IMR-90 (cell line): Measurements from ENCODE around the gene MEPCE. TPM values are rescaled to one million over a fixed set of nuclear protein-coding genes. Genes with fewer than 3 reads are reported as not detected.
A peak's percentile ranks its signal among the peaks of the same experiment; 100 is the strongest.

ENCODE experiments used
- ATAC-seq: fragments of 200-7000 bp; cut with Tn5 transposase; 2 replicates; pipeline ENCODE4 v1.9.1; 2020; ENCODE audit warnings: low read depth, mild to moderate bottlenecking, moderate library complexity
- BruUV-seq: library from RNA; stranded (reverse); fragments of 400-500 nt; replicated peaks from 2 replicates; lab custom pipeline; 2021; lab: Mats Ljungman, UMichigan
- CTCF ChIA-PET: fragments of 300-600 bp; formaldehyde crosslinking; extraction: SDS; loops from one replicate; lab custom pipeline; 2021; ENCODE audit warnings: antibody characterized with exemption; lab: Yijun Ruan, JAX
- POLR2A ChIA-PET: fragments of 300-600 bp; sonication (Branson Sonifier 250); formaldehyde crosslinking; loops from one replicate; lab custom pipeline; 2022; ENCODE audit warnings: antibody characterized with exemption; ENCODE audit not compliant: unreplicated experiment; lab: Charles Lee
- DNase-seq: peaks from one replicate; pipeline ENCODE4 v3.0.0; 2013
- H2AFZ ChIP-seq: replicated peaks from 2 replicates; pipeline ENCODE3; 2013; ENCODE audit warnings: low read length, mild to moderate bottlenecking; ENCODE audit not compliant: poor library complexity
- H2AK5ac ChIP-seq: 2 replicates; pipeline ENCODE4 v1.6.1; 2013; ENCODE audit warnings: low read depth, low read length, inconsistent platforms
- H2AK9ac ChIP-seq: replicated peaks from 2 replicates; pipeline ENCODE3; 2013; ENCODE audit warnings: mild to moderate bottlenecking, low read depth, low read length, moderate library complexity; ENCODE audit not compliant: poor library complexity
- H2BK120ac ChIP-seq: 2 replicates; pipeline ENCODE4 v1.6.1; 2013; ENCODE audit warnings: low read depth, low read length, inconsistent platforms
- H2BK15ac ChIP-seq: 3 replicates; pipeline ENCODE4 v1.6.1; 2013; ENCODE audit warnings: low read depth, low read length, inconsistent platforms
- H2BK20ac ChIP-seq: 2 replicates; pipeline ENCODE4 v1.6.1; 2013; ENCODE audit warnings: low read depth, mild to moderate bottlenecking, inconsistent platforms, low read length, moderate library complexity
- H2BK5ac ChIP-seq: 2 replicates; pipeline ENCODE4 v1.6.1; 2013; ENCODE audit warnings: mild to moderate bottlenecking, low read depth, low read length, inconsistent platforms; ENCODE audit not compliant: poor library complexity, severe bottlenecking
- H3K14ac ChIP-seq: replicated peaks from 2 replicates; pipeline ENCODE4 v1.6.1; 2013; ENCODE audit warnings: low read depth, low read length, inconsistent platforms
- H3K18ac ChIP-seq: 2 replicates; pipeline ENCODE4 v1.6.1; 2013; ENCODE audit warnings: low read depth, low read length, control low read depth
- H3K23ac ChIP-seq: 2 replicates; pipeline ENCODE4 v1.6.1; 2013; ENCODE audit warnings: low read depth, low read length, inconsistent platforms
- H3K27ac ChIP-seq: 2 replicates; pipeline ENCODE4 v1.5.1; 2013; ENCODE audit warnings: mild to moderate bottlenecking, control low read depth, low read length; ENCODE audit not compliant: insufficient read depth
- H3K27me3 ChIP-seq: 2 replicates; pipeline ENCODE4 v1.6.1; 2013; ENCODE audit warnings: low read length; ENCODE audit not compliant: control insufficient read depth, insufficient read depth
- H3K36me3 ChIP-seq: 2 replicates; pipeline ENCODE4 v1.6.1; 2013; ENCODE audit warnings: low read length, mixed read lengths; ENCODE audit not compliant: control insufficient read depth, insufficient read depth
- H3K4ac ChIP-seq: 2 replicates; pipeline ENCODE4 v1.6.1; 2013; ENCODE audit warnings: low read depth, low read length, inconsistent platforms
- H3K4me1 ChIP-seq: 2 replicates; pipeline ENCODE4 v1.6.1; 2013; ENCODE audit warnings: low read length, mixed read lengths; ENCODE audit not compliant: control insufficient read depth, insufficient read depth
- H3K4me2 ChIP-seq: 2 replicates; pipeline ENCODE4 v1.6.1; 2013; ENCODE audit warnings: low read depth, mild to moderate bottlenecking, control low read depth, low read length, moderate library complexity
- H3K4me3 ChIP-seq: 2 replicates; pipeline ENCODE4 v1.5.1; 2013; ENCODE audit warnings: low read depth, mild to moderate bottlenecking, control low read depth, low read length, moderate library complexity; ENCODE audit not compliant: insufficient read depth
- H3K56ac ChIP-seq: 2 replicates; pipeline ENCODE4 v1.6.1; 2013; ENCODE audit warnings: low read length, inconsistent platforms; ENCODE audit not compliant: insufficient read depth; ENCODE audit errors: extremely low read depth
- H3K79me1 ChIP-seq, 2 experiments: 2 replicates each; pipeline ENCODE4 v1.6.1; 2013; ENCODE audit warnings: low read length in 2 of 2, inconsistent platforms in 1 of 2, low read depth in 1 of 2
- H3K9ac ChIP-seq: 2 replicates; pipeline ENCODE4 v1.6.1; 2013; ENCODE audit warnings: low read depth, low read length, control low read depth
- H3K9me1 ChIP-seq: 2 replicates; pipeline ENCODE4 v1.6.1; 2013; ENCODE audit warnings: low read length, inconsistent platforms; ENCODE audit not compliant: insufficient read depth
- H3K9me3 ChIP-seq: 2 replicates; pipeline ENCODE4 v1.6.1; 2013; ENCODE audit warnings: low read length; ENCODE audit not compliant: control insufficient read depth, insufficient read depth
- H4K20me1 ChIP-seq: 2 replicates; pipeline ENCODE4 v1.6.1; 2013; ENCODE audit warnings: low read length, inconsistent platforms; ENCODE audit not compliant: insufficient read depth
- H4K5ac ChIP-seq: 2 replicates; pipeline ENCODE4 v1.6.1; 2013; ENCODE audit warnings: mild to moderate bottlenecking, low read depth, low read length, control low read depth
- H4K8ac ChIP-seq, 2 experiments: 2 replicates each; pipeline ENCODE4 v1.6.1; 2013; ENCODE audit warnings: low read depth in 2 of 2, low read length in 2 of 2, control low read depth in 1 of 2, inconsistent platforms in 1 of 2
- H4K91ac ChIP-seq: 2 replicates; pipeline ENCODE4 v1.6.1; 2013; ENCODE audit warnings: low read depth, low read length, inconsistent platforms; ENCODE audit not compliant: insufficient read depth
- CTCF ChIP-seq: conservative IDR thresholded peaks from 2 replicates; pipeline ENCODE4 v1.5.1; 2012; ENCODE audit warnings: mild to moderate bottlenecking, low read depth, low read length, improper control_type of control experiment
- ELK1 ChIP-seq: fragments of 150-350 bp; IDR thresholded peaks from 2 replicates; pipeline ENCODE4 v1.6.1; 2016; ENCODE audit warnings: low read depth, mild to moderate bottlenecking, low read length, moderate library complexity, borderline replicate concordance
- MAZ ChIP-seq: IDR thresholded peaks from 2 replicates; pipeline ENCODE4 v1.6.1; 2012; ENCODE audit warnings: low read depth, mild to moderate bottlenecking, low read length, improper control_type of control experiment, moderate library complexity, borderline replicate concordance
- NFE2L2 ChIP-seq: fragments of 150-350 bp; IDR thresholded peaks from 2 replicates; pipeline ENCODE4 v1.6.1; 2016; ENCODE audit warnings: low read depth, mild to moderate bottlenecking, low read length
- POLR2A ChIP-seq: IDR thresholded peaks from 2 replicates; pipeline ENCODE4 v1.6.1; 2012; ENCODE audit warnings: mild to moderate bottlenecking, low read depth, low read length
- RAD21 ChIP-seq: IDR thresholded peaks from 2 replicates; pipeline ENCODE4 v1.6.1; 2012; ENCODE audit warnings: low read length, improper control_type of control experiment
- RCOR1 ChIP-seq: IDR thresholded peaks from 2 replicates; pipeline ENCODE4 v1.6.1; 2012; ENCODE audit warnings: mild to moderate bottlenecking, low read length, improper control_type of control experiment; ENCODE audit not compliant: insufficient replicate concordance
- SMC3 ChIP-seq: fragments of 150-350 bp; IDR thresholded peaks from 2 replicates; pipeline ENCODE4 v1.6.1; 2016; ENCODE audit warnings: low read depth, mild to moderate bottlenecking, antibody characterized with exemption, low read length, moderate library complexity
- USF2 ChIP-seq: fragments of 150-350 bp; IDR thresholded peaks from 2 replicates; pipeline ENCODE4 v1.6.1; 2017; ENCODE audit warnings: mild to moderate bottlenecking, antibody characterized with exemption, low read length, low read depth
- WGBS, 2 experiments: methylation state at CpG; one replicate each; pipeline versions ENCODE4 v1.1.5 to v1.1.7; 2013; ENCODE audit warnings: missing lambda C conversion rate in 2 of 2; ENCODE audit not compliant: insufficient read length in 1 of 2; ENCODE audit errors: extremely low coverage in 2 of 2; 5-methylcytosine and 5-hydroxymethylcytosine counted together
- dilution Hi-C: fragments of 300-500 bp; cut with HindIII; formaldehyde crosslinking; loops from one replicate; pipeline ENCODE4 v1.14.3; 2018; ENCODE audit warnings: low sequenced_read_pairs; ENCODE audit not compliant: unreplicated experiment
- in situ Hi-C: fragments of 300-500 bp; cut with MboI; formaldehyde crosslinking; loops from 3 replicates; pipeline ENCODE4 v1.14.3; 2019; ENCODE audit warnings: low sequenced_read_pairs, inconsistent platforms, mixed read lengths
- intact Hi-C: fragments of 100-400 bp; cut with micrococcal nuclease; formaldehyde crosslinking; loops from 2 replicates; pipeline ENCODE4 v1.10.0; 2022
- polyA plus RNA-seq, 3 experiments: library from polyadenylated mRNA; depleted of rRNA; stranded (reverse); fragments of >200 nt; gene quantifications; 2 replicates each; pipeline ENCODE4 v1.2.3, GENCODE V29; 2012; ENCODE audit warnings: low replicate concordance in 1 of 3
- total RNA-seq: library from RNA; depleted of rRNA; stranded (reverse); fragments of >200 nt; gene quantifications from 2 replicates; pipeline ENCODE4 v1.2.3, GENCODE V29; 2012

Gene MEPCE
- total and polyA plus RNA-seq, 2 of the 4 experiments (the other 2 are of a cell fraction): 18.2 to 22.9 TPM

GRCh38 chr7:100430493-100431285, 1.1 kb downstream of the MEPCE start:
- WGBS, 2 experiments: 18% methylated on average over 10 of the region's 31 CpGs; no CpG with 5 or more reads in 1 of the 2 experiments
- Histone ChIP-seq H3K23ac (peak overlapping the region; percentile 69), H4K5ac (peak overlapping the region; percentile 14; the same call in 1 of the 2 replicates), H4K8ac (peak overlapping the region; percentile 18 to 80; a peak in 3 of 4 replicates), H2AK5ac (peak overlapping the region; percentile 67; the same call in 1 of the 2 replicates), H3K18ac (peak overlapping the region; percentile 3; the same call in 1 of the 2 replicates), H2BK15ac (0 out of 3 replicates have a peak overlapping the region, but pooled peaks have one; percentile 54), H3K27ac (peak overlapping the region; percentile 97), H3K4me3 (peak overlapping the region; percentile 63), H2AK9ac (peak overlapping the region; percentile 77), H3K36me3 (peaks cover 28% of the 10 kb centered on the region), H3K27me3 (no peaks in the 10 kb centered on the region), H3K9me1 (peaks cover 13% of the 10 kb centered on the region), H4K91ac (peak overlapping the region; percentile 55), H3K14ac (peak overlapping the region; percentile 71), H3K56ac (peak overlapping the region; percentile 78), H3K4me1 (peaks cover 8% of the 10 kb centered on the region; the same call in 1 of the 2 replicates), H3K9ac (peak overlapping the region; percentile 76), H3K4ac (peak overlapping the region; percentile 85), H2BK20ac (no peak overlapping the region), H2BK120ac (no peak overlapping the region), H3K9me3 (no peaks in the 10 kb centered on the region), H3K4me2 (peak overlapping the region; percentile 77), H2BK5ac (peak overlapping the region; percentile 96), H2AFZ (peak overlapping the region; percentile 85), H3K79me1 (peaks cover 15 to 55% of the 10 kb centered on the region in 2 experiments), H4K20me1 (peaks cover 13% of the 10 kb centered on the region)
- BruUV-seq: TSS peak; percentile 29
- in situ Hi-C loops (loop anchor here (25.0 kb wide), 1 partner anchor 682 kb away; no protein-coding TSS in a partner anchor), intact Hi-C loops (no loop called here), dilution Hi-C loops (no loop called here)
- TF ChIP-seq USF2 (no peak), RCOR1 (no peak), POLR2A (no peak; the same call in 1 of the 2 replicates), NFE2L2 (no peak), CTCF (no peak), RAD21 (no peak), ELK1 (no peak), MAZ (no peak), SMC3 (no peak)
- DNase-seq (peak; percentile 27), ATAC-seq (no peak)
- POLR2A ChIA-PET: no interaction called here
- CTCF ChIA-PET: no interaction called here
